Measurements from ENCODE around the gene PALMD. TPM values are rescaled to one million over a fixed set of nuclear protein-coding genes. Genes with fewer than 3 reads are reported as not detected.

The PALMD gene
- total and polyA plus RNA-seq, 8 donors: 2.6 to 15.4 (median 4.8) TPM

DNA sequence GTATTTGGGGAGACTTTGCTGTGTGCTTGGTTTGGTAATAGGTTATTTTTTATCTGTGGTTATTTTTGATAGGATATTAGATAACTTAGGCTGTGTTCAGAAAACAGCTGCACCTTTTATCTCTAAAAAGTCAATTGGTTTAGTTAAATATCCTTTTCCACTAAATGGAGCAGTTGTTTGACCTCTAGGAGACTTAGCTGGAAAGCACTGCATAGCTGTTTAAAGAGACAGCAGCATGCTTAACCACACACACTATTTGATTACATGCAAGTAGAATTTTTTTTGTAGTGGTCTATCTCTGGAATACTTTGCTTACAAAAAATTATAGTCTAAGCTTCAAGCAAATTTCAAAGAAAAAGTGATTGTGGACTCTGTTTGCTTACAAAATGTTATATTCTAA is 6.5 kb upstream of the PALMD start:
- Histone ChIP-seq H3K4me3 (no peak overlapping the region), H3K27me3 (no peaks in the 10 kb centered on the region), H3K4me1 (no peaks in the 10 kb centered on the region), H3K9me3 (no peaks in the 10 kb centered on the region), H3K27ac (no peak overlapping the region), H3K36me3 (no peaks in the 10 kb centered on the region)
- DNase-seq (no peak), FAIRE-seq (no peak), ATAC-seq (no peak)
- TF ChIP-seq, protein P1, sequence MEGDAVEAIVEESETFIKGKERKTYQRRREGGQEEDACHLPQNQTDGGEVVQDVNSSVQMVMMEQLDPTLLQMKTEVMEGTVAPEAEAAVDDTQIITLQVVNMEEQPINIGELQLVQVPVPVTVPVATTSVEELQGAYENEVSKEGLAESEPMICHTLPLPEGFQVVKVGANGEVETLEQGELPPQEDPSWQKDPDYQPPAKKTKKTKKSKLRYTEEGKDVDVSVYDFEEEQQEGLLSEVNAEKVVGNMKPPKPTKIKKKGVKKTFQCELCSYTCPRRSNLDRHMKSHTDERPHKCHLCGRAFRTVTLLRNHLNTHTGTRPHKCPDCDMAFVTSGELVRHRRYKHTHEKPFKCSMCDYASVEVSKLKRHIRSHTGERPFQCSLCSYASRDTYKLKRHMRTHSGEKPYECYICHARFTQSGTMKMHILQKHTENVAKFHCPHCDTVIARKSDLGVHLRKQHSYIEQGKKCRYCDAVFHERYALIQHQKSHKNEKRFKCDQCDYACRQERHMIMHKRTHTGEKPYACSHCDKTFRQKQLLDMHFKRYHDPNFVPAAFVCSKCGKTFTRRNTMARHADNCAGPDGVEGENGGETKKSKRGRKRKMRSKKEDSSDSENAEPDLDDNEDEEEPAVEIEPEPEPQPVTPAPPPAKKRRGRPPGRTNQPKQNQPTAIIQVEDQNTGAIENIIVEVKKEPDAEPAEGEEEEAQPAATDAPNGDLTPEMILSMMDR (IDR thresholded peaks at IDR 0.05): no peak
- intact Hi-C loops (cut with DNase I): no loop called here

DNA sequence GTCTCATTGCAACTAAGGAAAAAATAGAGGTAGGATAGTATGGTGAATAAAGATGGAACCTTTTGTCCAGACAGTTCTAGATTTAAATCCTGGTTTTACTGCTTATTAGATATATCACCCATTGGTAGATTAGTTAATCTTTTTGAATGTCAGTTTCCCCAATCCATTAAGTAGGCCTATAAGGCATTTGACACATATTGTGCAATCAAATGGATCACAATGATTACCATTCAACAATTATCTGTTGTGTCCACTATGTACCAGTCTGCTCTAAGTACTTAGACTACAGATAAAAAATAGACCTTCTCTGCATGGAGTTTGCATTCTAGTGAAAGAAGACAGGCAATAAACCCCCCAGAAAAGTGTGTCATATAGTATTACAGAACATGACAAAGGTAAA is 6.0 kb upstream of the PALMD start:
- Histone ChIP-seq H3K4me1 (no peaks in the 10 kb centered on the region), H3K27me3 (no peaks in the 10 kb centered on the region), H3K9me3 (no peaks in the 10 kb centered on the region), H3K36me3 (no peaks in the 10 kb centered on the region), H3K27ac (no peak overlapping the region), H3K4me3 (no peak overlapping the region)
- intact Hi-C loops (cut with DNase I): no loop called here
- TF ChIP-seq, protein P1 (IDR thresholded peaks at IDR 0.05): no peak
- DNase-seq (no peak), FAIRE-seq (no peak), ATAC-seq (no peak)

DNA sequence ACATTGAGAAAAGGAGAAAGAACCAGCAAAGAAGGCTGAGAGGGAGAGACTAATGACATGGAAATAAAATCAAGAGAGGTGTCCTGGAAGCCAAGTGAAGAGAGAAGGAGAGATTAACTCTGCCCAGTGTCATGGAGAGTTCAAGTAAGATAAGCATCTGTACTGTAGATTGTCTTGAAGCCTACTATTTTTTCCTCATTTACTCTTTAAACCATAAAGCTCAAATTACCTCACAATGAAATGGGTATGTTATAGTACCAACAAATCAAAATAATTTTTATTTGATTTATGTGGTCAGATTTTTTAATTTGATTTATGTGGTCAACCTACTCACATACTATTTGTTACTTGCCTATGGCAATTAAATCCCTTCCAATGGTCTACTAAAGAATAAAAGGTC is 5.2 kb upstream of the PALMD start:
- H3K4me3 ChIP-seq: no peak overlapping the region
- TF ChIP-seq, protein P1 (IDR thresholded peaks at IDR 0.05): no peak
- H3K36me3 ChIP-seq: no peaks in the 10 kb centered on the region
- intact Hi-C loops (cut with DNase I): no loop called here
- DNase-seq (no peak), ATAC-seq (no peak), FAIRE-seq (no peak)
- H3K9me3 ChIP-seq: no peaks in the 10 kb centered on the region
- no peak overlapping the region for H3K27ac ChIP-seq
- no peaks in the 10 kb centered on the region for H3K27me3 ChIP-seq
- H3K4me1 ChIP-seq: peaks cover 0 to 3% (median 0%) of the 10 kb centered on the region in 3 donors

DNA sequence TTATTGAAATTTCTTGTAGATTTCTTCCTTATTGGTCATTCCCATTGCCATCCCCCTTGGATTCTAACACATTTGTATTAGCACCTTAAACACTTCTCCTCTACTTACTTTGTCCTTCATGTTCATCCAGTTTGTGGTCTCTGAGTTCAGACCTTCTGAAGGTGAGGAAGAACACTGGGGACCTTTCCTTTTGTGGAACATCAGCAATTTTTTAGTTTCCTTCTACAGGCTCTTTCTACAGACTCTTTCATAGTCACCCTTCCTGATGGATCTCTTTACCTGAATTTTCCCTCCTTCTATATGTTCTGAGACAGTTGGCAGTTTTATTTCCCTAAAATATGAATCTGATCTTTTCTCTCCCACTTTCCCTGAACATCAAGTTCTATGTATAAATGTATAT is 4.4 kb upstream of the PALMD start:
- Histone ChIP-seq H3K27me3 (peaks cover 0 to under 1% (median 0%) of the 10 kb centered on the region in 4 donors), H3K27ac (no peak overlapping the region), H3K36me3 (no peaks in the 10 kb centered on the region), H3K9me3 (no peaks in the 10 kb centered on the region), H3K4me3 (no peak overlapping the region), H3K4me1 (peaks cover 0 to 4% (median 0%) of the 10 kb centered on the region in 3 donors)
- intact Hi-C loops (cut with DNase I): no loop called here
- no peak for ATAC-seq
- no peak for FAIRE-seq
- DNase-seq: no peak
- TF ChIP-seq, protein P1 (IDR thresholded peaks at IDR 0.05): no peak

DNA sequence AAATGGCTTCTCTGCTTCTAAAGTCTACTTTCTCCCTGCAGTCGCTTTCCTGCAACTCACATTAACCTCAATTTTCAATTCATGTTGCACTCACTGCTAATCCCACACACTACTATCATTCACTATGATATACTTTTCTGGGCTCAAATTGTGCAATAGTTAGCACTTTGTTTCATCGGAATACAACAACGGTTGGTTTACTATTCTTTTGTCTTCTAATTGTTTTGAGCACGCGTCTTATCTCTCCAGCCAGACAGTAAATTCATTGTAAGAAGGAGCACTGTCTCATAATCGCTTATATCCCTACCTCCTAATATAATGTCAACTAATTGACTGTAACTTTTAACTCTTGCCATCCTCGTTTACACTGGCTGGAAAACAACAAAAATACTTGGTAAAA is 3.9 kb upstream of the PALMD start:
- Histone ChIP-seq H3K9me3 (no peaks in the 10 kb centered on the region), H3K4me3 (no peak overlapping the region), H3K27me3 (peaks cover 0 to 6% (median 0%) of the 10 kb centered on the region in 4 donors), H3K4me1 (peaks cover 0 to 4% (median 0%) of the 10 kb centered on the region in 3 donors), H3K27ac (no peak overlapping the region), H3K36me3 (no peaks in the 10 kb centered on the region)
- ATAC-seq: no peak
- intact Hi-C loops (cut with DNase I): no loop called here
- WGBS, 2 donors: 61 to 72% methylated on average over 7 of the region's 7 CpGs
- FAIRE-seq: no peak
- DNase-seq: no peak
- TF ChIP-seq, protein P1 (IDR thresholded peaks at IDR 0.05): no peak
